GM19351 (cell line): ENCODE results near the gene ARF1.

Experiments
- ATAC-seq: cut with Tn5 transposase; IDR thresholded peaks from one replicate; pipeline ENCODE4 v1.9.1; 2021; ENCODE audit warnings: mild to moderate bottlenecking, moderate library complexity; ENCODE audit not compliant: unreplicated experiment

Gene ARF1

GRCh38 chr1:228048659-228049298 lies 33.7 kb upstream of the ARF1 start:
- ATAC-seq = no peak

- ATAC-seq = no peak
Observed at GRCh38 chr1:228050571-228051231, 31.8 kb upstream of the ARF1 start.

GRCh38 chr1:228058172-228058948 lies 24.1 kb upstream of the ARF1 start:
- ATAC-seq = no peak

GRCh38 chr1:228058949-228059633 lies 23.4 kb upstream of the ARF1 start:
- peak; percentile 14 for ATAC-seq

- ATAC-seq = peak; percentile 45
Observed at GRCh38 chr1:228059634-228060457, 22.7 kb upstream of the ARF1 start.

GRCh38 chr1:228060458-228061190 lies 21.9 kb upstream of the ARF1 start:
- ATAC-seq = no peak

- no peak for ATAC-seq
Observed at GRCh38 chr1:228061411-228062084, 21.0 kb upstream of the ARF1 start.

- no peak for ATAC-seq
Observed at GRCh38 chr1:228062085-228062791, 20.3 kb upstream of the ARF1 start.

GRCh38 chr1:228062812-228063211 lies 19.7 kb upstream of the ARF1 start:
- no peak for ATAC-seq

GRCh38 chr1:228063251-228064191 lies 19.0 kb upstream of the ARF1 start:
- no peak for ATAC-seq

- no peak for ATAC-seq
Observed at GRCh38 chr1:228064296-228064695, 18.2 kb upstream of the ARF1 start.

- no peak for ATAC-seq
Observed at GRCh38 chr1:228064741-228065542, 17.6 kb upstream of the ARF1 start.

- no peak for ATAC-seq
Observed at GRCh38 chr1:228065543-228066347, 16.8 kb upstream of the ARF1 start.

GRCh38 chr1:228066416-228066815 lies 16.1 kb upstream of the ARF1 start:
- ATAC-seq = no peak

GRCh38 chr1:228066891-228067654 lies 15.4 kb upstream of the ARF1 start:
- ATAC-seq = no peak
